Measurements from ENCODE around the gene RFX5. TPM values are rescaled to one million over a fixed set of nuclear protein-coding genes. Genes with fewer than 3 reads are reported as not detected.
A peak's percentile ranks its signal among the peaks of the same experiment; 100 is the strongest.

RFX5 gene
- total RNA-seq, 4 donors from 2014 or later: 20.1 to 50.6 (median 24.4) TPM

DNA sequence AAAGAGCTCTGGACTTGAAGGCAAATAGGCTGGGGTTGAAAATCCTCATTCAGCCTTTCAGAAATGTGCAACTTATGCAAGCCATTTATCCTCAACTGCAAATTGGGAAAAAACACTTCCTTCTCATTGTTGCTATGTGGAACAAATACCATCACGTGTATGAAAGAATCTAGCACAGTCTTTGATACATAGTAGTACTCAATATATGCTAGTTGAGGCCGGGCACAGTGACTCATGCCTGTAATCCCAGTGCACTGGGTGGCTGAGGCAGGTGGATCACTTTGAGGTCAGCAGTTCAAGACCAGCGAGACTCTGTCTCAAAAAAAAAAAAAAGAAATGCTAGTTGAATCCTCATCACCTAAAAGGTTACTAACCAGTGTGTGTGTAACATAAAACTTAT is 28.1 kb downstream of the RFX5 start:
- no peak for DNase-seq (ENCODE audit: low spot score)
- TF ChIP-seq, protein P1, sequence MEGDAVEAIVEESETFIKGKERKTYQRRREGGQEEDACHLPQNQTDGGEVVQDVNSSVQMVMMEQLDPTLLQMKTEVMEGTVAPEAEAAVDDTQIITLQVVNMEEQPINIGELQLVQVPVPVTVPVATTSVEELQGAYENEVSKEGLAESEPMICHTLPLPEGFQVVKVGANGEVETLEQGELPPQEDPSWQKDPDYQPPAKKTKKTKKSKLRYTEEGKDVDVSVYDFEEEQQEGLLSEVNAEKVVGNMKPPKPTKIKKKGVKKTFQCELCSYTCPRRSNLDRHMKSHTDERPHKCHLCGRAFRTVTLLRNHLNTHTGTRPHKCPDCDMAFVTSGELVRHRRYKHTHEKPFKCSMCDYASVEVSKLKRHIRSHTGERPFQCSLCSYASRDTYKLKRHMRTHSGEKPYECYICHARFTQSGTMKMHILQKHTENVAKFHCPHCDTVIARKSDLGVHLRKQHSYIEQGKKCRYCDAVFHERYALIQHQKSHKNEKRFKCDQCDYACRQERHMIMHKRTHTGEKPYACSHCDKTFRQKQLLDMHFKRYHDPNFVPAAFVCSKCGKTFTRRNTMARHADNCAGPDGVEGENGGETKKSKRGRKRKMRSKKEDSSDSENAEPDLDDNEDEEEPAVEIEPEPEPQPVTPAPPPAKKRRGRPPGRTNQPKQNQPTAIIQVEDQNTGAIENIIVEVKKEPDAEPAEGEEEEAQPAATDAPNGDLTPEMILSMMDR (IDR thresholded peaks at IDR 0.05): no peak
- ATAC-seq (ENCODE audit: low FRiP score): no peak

DNA sequence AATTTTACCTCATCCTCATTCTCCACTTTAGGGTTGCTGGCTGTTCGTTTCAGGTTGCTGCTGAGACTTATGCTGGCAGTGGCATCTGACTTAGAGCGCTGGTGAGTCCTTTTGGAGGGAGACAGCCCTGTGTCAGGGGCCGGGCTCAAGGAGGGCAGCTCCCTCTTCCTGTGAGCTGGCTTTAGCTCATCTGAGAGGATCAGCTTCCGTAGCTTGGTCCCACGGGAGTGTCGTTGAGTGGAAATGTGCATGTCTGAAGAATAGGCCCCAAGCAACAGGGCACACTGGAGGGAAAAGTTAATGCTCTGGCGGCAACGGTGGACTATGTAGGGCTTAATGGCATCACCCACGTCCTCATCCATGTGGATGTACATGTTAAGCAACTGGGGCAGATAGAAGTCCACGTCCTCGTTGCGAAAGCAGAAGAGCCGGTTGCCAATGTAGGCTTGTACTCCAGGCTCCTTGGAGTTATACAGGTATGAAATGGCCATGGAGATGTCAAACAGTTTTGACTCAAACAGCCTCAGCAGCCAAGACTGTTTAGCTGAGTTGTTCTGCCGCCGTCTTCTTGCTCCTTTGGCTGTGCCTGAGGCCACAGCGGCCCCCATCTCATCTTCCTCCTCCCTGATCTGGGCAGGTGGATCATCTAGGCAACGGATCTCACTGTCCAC is 31.4 kb downstream of the RFX5 start:
- TF ChIP-seq, protein P1 (IDR thresholded peaks at IDR 0.05): no peak
- DNase-seq (ENCODE audit: low spot score): no peak
- no peak for ATAC-seq (ENCODE audit: low FRiP score)

DNA sequence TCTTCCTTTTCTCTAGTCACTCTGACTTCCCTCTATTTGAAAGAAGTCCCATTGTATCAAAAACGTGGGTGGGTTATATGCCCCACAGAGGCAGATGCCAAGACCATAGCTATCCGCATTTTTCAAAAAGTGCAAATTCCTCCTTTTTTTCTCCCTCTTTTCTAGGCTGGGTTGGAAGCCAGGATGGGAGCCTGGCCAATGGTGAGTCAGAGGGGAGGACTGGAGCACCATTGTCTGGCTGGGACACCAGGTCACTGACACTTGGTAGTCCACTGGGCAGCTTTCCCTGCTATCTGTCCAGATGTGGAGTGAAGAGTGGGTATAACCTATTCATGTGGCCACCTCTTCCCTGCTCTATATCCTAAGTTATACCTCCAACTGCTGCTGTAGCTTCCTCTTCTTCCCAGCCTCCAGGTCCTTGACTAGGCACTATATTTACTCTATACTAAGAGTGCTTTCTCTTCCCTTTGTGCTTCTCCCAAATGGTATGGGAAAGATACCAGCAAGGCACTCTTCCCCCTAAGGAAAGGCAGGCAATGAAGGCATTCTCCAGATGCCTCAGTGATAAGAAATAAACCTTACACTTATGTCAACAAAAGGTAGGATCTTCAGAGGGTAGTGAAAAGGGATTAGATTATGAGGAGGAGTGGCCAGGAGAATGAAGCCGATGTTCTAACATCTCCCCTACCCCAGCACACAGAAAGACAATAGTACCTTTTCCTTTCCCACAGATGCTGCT is 32.7 kb downstream of the RFX5 start:
- ATAC-seq (ENCODE audit: low FRiP score) (peak; percentile 31), DNase-seq (ENCODE audit: low spot score) (peak; percentile 55)
- TF ChIP-seq, protein P1 (IDR thresholded peaks at IDR 0.05): no peak

DNA sequence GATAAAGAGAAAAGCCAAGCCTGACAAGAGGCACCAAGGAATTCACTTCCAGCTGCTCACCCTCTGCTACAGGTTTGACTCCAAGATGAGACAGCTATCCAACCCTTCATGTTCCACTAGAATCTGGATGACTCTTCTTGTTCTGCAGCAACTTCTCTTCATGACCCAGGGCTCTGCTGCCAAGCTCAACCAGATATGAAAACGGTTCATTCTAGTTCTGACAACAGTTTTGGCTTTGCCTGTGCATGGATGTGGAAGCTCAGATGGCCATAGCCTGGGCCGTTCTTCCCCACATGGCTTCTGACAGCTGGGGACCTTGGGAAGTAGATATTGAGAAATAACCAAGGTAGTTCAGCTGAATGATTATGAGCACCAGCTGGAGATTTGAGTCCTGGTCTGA is 33.6 kb downstream of the RFX5 start:
- TF ChIP-seq, protein P1 (IDR thresholded peaks at IDR 0.05): no peak
- ATAC-seq (ENCODE audit: low FRiP score): no peak
- no peak for DNase-seq (ENCODE audit: low spot score)

DNA sequence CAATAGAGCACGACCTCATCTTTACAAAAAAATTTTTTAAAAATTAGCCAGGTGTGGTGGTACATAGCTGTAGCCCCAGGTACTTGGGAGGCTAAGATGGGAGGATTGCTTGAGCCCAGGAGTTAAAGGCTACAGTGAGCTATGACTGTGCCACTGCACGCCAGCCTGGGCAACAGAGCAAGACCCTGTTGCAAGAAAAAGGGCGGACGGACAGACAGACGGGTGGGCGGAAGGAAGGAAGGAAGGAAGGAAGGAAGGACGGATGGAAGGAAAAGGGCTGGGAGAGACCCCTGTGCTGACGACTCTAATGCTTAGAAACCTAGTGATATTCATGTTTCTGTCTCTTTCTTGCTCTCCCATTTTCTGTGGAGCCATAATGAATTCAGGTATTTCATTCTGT is 34.2 kb downstream of the RFX5 start:
- ATAC-seq (ENCODE audit: low FRiP score) (no peak), DNase-seq (ENCODE audit: low spot score) (no peak)
- TF ChIP-seq, protein P1 (IDR thresholded peaks at IDR 0.05): no peak

DNA sequence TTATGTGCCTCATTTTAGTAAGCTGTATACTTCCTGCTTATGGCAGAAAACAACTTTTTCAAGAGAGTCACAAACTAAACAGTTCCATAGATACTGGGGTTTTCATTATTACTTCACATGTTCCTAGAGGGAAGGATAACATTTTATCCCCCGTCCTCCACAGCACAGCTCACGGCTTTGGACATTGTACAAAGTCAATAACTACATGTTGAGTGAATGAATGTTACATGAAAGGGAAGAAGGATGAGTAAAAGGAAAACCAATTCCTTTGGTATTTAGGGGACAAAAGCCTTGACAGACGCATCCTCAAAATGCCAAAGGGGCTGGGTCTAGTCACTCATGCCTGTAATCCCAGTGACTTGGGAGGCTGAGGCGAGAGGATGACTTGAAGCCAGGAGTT is 34.6 kb downstream of the RFX5 start:
- no peak for ATAC-seq (ENCODE audit: low FRiP score)
- TF ChIP-seq, protein P1 (IDR thresholded peaks at IDR 0.05): no peak
- no peak for DNase-seq (ENCODE audit: low spot score)

Data from omental fat pad (tissue), 4 donors.